CD4-positive, alpha-beta T cell (primary cell): ENCODE measurements around the gene RAI14. TPM values are rescaled to one million over a fixed set of nuclear protein-coding genes. Genes with fewer than 3 reads are reported as not detected.

ENCODE experiments used
- ATAC-seq: fragments of 200-7000 bp; cut with Tn5 transposase; one replicate; pipeline ENCODE4 v1.10.0; 2022; ENCODE audit warnings: mild to moderate bottlenecking; ENCODE audit not compliant: poor library complexity
- CTCF ChIA-PET: fragments of 350-600 bp; sonication (Branson Sonifier 250); formaldehyde crosslinking; loops from one replicate; lab custom pipeline; 2021; ENCODE audit warnings: antibody characterized with exemption, inconsistent platforms; lab: Charles Lee
- POLR2A ChIA-PET: fragments of 350-600 bp; sonication (Branson Sonifier 250); formaldehyde crosslinking; loops from one replicate; lab custom pipeline; 2021; ENCODE audit warnings: antibody characterized with exemption, inconsistent platforms; lab: Charles Lee
- DNase-seq, 14 experiments: peaks; one replicate each; pipeline ENCODE4 v3.0.0-alpha.2; 2013 to 2020; ENCODE audit warnings: mixed read lengths in 2 of 14
- H3K27ac ChIP-seq, 2 donors: one replicate each; pipeline versions ENCODE4 v1.5.1 to v1.7.0; 2013; ENCODE audit warnings: low read length in 2 of 2, low read depth in 1 of 2, mild to moderate bottlenecking in 1 of 2
- H3K27me3 ChIP-seq, 2 experiments: 1 replicate in 1 of 2; 2 replicates in 1 of 2; pipeline versions ENCODE4 v1.6.1 to v1.7.0; 2013; ENCODE audit warnings: low read length in 2 of 2, control low read depth in 1 of 2, mild to moderate bottlenecking in 1 of 2, moderate library complexity in 1 of 2; ENCODE audit not compliant: insufficient read depth in 2 of 2, control insufficient read depth in 1 of 2
- H3K36me3 ChIP-seq: one replicate; pipeline ENCODE4 v1.6.1; 2013; ENCODE audit warnings: low read length, control low read depth; ENCODE audit not compliant: insufficient read depth
- H3K4me1 ChIP-seq: one replicate; pipeline ENCODE4 v1.6.1; 2013; ENCODE audit warnings: low read length, control low read depth; ENCODE audit not compliant: insufficient read depth
- H3K4me3 ChIP-seq: one replicate; pipeline ENCODE4 v1.5.1; 2013; ENCODE audit warnings: mild to moderate bottlenecking, low read length, moderate library complexity
- H3K9me3 ChIP-seq, 2 experiments: 1 replicate in 1 of 2; 2 replicates in 1 of 2; pipeline versions ENCODE4 v1.6.1 to v1.7.0; 2013; ENCODE audit warnings: low read length in 2 of 2, mild to moderate bottlenecking in 2 of 2, control low read depth in 1 of 2, moderate library complexity in 1 of 2; ENCODE audit not compliant: control insufficient read depth in 1 of 2, insufficient read depth in 1 of 2
- H3K27ac Mint-ChIP-seq: one replicate; pipeline ENCODE4 v1.8.0; 2020; ENCODE audit warnings: mixed read lengths
- H3K27me3 Mint-ChIP-seq: one replicate; pipeline ENCODE4 v1.8.0; 2021; ENCODE audit warnings: mixed read lengths
- H3K36me3 Mint-ChIP-seq: one replicate; pipeline ENCODE4 v1.8.0; 2021; ENCODE audit warnings: low read depth, mixed read lengths
- H3K4me1 Mint-ChIP-seq: one replicate; pipeline ENCODE4 v1.8.0; 2021; ENCODE audit warnings: low read depth, mixed read lengths
- H3K4me3 Mint-ChIP-seq: one replicate; pipeline ENCODE4 v1.8.0; 2020; ENCODE audit warnings: mild to moderate bottlenecking, mixed read lengths
- H3K9me3 Mint-ChIP-seq: one replicate; pipeline ENCODE4 v1.8.0; 2020; ENCODE audit warnings: mixed read lengths
- CTCF ChIP-seq: fragments of 200-600 bp; IDR thresholded peaks from one replicate; pipeline ENCODE4 v1.8.0; 2022; ENCODE audit warnings: antibody characterized with exemption, mild to moderate bottlenecking
- intact Hi-C, 2 experiments: fragments of 100-400 bp; cut with DNase I in 1 of 2; cut with micrococcal nuclease in 1 of 2; formaldehyde crosslinking; loops; one replicate each; pipeline versions ENCODE4 v1.15.1 to v1.9.0; 2023 to 2025; cut with DNase I, micrococcal nuclease
- total RNA-seq, 174 experiments: library from RNA in 2 of 174; stranded (reverse) in 2 of 174; gene quantifications; one replicate each; pipeline ENCODE4 v1.2.3 and lab custom pipeline; 2021 to 2026

The RAI14 gene
- total RNA-seq, 2 experiments from 2014 or later: 0.20 to 0.60 TPM

GRCh38 chr5:34834794-34835089 lies 178.6 kb downstream of the RAI14 start:
- CTCF ChIA-PET: interaction anchor here (0.5 kb wide), 1 partner anchor 84 kb away, joined by 3 read pairs; no protein-coding TSS in a partner anchor
- no peak overlapping the region for H3K4me3 Mint-ChIP-seq
- peaks cover 17% of the 10 kb centered on the region for H3K4me1 Mint-ChIP-seq

GRCh38 chr5:34835664-34836063 lies 179.5 kb downstream of the RAI14 start:
- no peak overlapping the region for H3K27ac ChIP-seq
- no peak for ATAC-seq
- Mint-ChIP-seq H3K27ac (no peak overlapping the region), H3K36me3 (peaks cover 7% of the 10 kb centered on the region), H3K27me3 (no peaks in the 10 kb centered on the region), H3K4me1 (peaks cover 17% of the 10 kb centered on the region), H3K4me3 (peak overlapping the region; percentile 12), H3K9me3 (no peaks in the 10 kb centered on the region)
- no peak for TF ChIP-seq CTCF
- H3K4me3 ChIP-seq: no peak overlapping the region
- peaks cover 16% of the 10 kb centered on the region for H3K4me1 ChIP-seq
- POLR2A ChIA-PET: no interaction called here
- CTCF ChIA-PET: no interaction called here
- DNase-seq: no peak
- intact Hi-C loops: loop anchor here (5.0 to 10.0 kb wide), 4 partner anchors 313 to 1407 kb away; partner anchors contain the start of genes LMBRD2 (in 1 of the 2), NADK2 (in 1 of the 2) and SKP2 (in 1 of the 2)
- no peaks in the 10 kb centered on the region for H3K36me3 ChIP-seq
- no peaks in the 10 kb centered on the region for H3K9me3 ChIP-seq
- H3K27me3 ChIP-seq: no peaks in the 10 kb centered on the region

More at GRCh38 chr5:34834794-34835089, 178.6 kb downstream of the RAI14 start:
- Mint-ChIP-seq H3K27me3 (no peaks in the 10 kb centered on the region), H3K36me3 (peaks cover 7% of the 10 kb centered on the region), H3K9me3 (no peaks in the 10 kb centered on the region), H3K27ac (no peak overlapping the region)
- Histone ChIP-seq H3K9me3 (no peaks in the 10 kb centered on the region), H3K4me3 (no peak overlapping the region), H3K36me3 (no peaks in the 10 kb centered on the region), H3K27ac (no peak overlapping the region), H3K4me1 (peaks cover 14% of the 10 kb centered on the region), H3K27me3 (no peaks in the 10 kb centered on the region)
- TF ChIP-seq CTCF: no peak
- DNase-seq: no peak
- intact Hi-C loops: loop anchor here (5.0 to 10.0 kb wide), 4 partner anchors 312 to 1408 kb away; partner anchors contain the start of genes LMBRD2 (in 1 of the 2), NADK2 (in 1 of the 2) and SKP2 (in 1 of the 2)
- ATAC-seq: no peak
- POLR2A ChIA-PET: no interaction called here

GRCh38 chr5:34838785-34839714 lies 182.9 kb downstream of the RAI14 start, which contains the start of gene TTC23L:
Gene TTC23L, plus strand, starts transcription at chr5:34839164. Its CDS starts 1,508 bp downstream, at chr5:34840672.
- H3K4me1 ChIP-seq: peaks cover 16% of the 10 kb centered on the region
- H3K27ac ChIP-seq: peak within 1 kb of the TSS; percentile 63 to 76
- Mint-ChIP-seq H3K4me1 (peaks cover 17% of the 10 kb centered on the region), H3K36me3 (peaks cover 7% of the 10 kb centered on the region), H3K4me3 (peak within 1 kb of the TSS; percentile 95), H3K27me3 (peaks cover 8% of the 10 kb centered on the region), H3K27ac (peak within 1 kb of the TSS; percentile 88), H3K9me3 (no peaks in the 10 kb centered on the region)
- ATAC-seq (peak; percentile 89), DNase-seq (peak; percentile 84 to 98 (median 87))
- POLR2A ChIA-PET: interaction anchor here (0.6 to 2.7 kb wide), 4 partner anchors 8 to 90 kb away, joined by 3 to 29 read pairs (median 10); partner anchors contain the start of genes BRIX1, DNAJC21 and RAD1
- CTCF ChIA-PET: interaction anchor here (1.0 to 1.2 kb wide), 2 partner anchors 11 to 77 kb away, joined by 3 to 4 read pairs; partner anchors contain the start of genes BRIX1 and RAD1
- no peaks in the 10 kb centered on the region for H3K9me3 ChIP-seq
- H3K27me3 ChIP-seq: no peaks in the 10 kb centered on the region
- H3K36me3 ChIP-seq: no peaks in the 10 kb centered on the region
- intact Hi-C loops: loop anchor here (1.0 to 10.0 kb wide), 7 partner anchors 76 to 1403 kb away; partner anchors contain the start of genes BRIX1 (in 2 of the 2), RAD1 (in 2 of the 2), DNAJC21 (in 1 of the 2) and LMBRD2 (in 1 of the 2)
- TF ChIP-seq CTCF: no peak
- H3K4me3 ChIP-seq: peak within 1 kb of the TSS; percentile 78
